Astrocyte (in vitro differentiated cells and primary cell): ENCODE results near the gene CCDC146.

Experiments used
- CTCF ChIP-seq: IDR thresholded peaks from 2 replicates; pipeline ENCODE4 v1.5.1; 2011; ENCODE audit warnings: low read depth, mild to moderate bottlenecking, inconsistent platforms, low read length, moderate library complexity; ENCODE audit not compliant: insufficient read depth
- EZH2 ChIP-seq: IDR thresholded peaks from 2 replicates; pipeline ENCODE4 v1.6.1; 2012; ENCODE audit warnings: mild to moderate bottlenecking, low read length, inconsistent platforms; ENCODE audit not compliant: insufficient read depth

- no peak for TF ChIP-seq CTCF
- no peak for TF ChIP-seq EZH2
Measured at GRCh38 chr7:77266291-77266794, 143.9 kb downstream of the CCDC146 start.
